ENCODE results near the gene ASB9. TPM values are rescaled to one million over a fixed set of nuclear protein-coding genes. Genes with fewer than 3 reads are reported as not detected.
A peak's percentile ranks its signal among the peaks of the same experiment; 100 is the strongest.
"Not testable (repeated sequence)": the region's sequence is repeated elsewhere in the genome, so short reads cannot be mapped to it uniquely, and the experiment has no call there.

The ASB9 gene, protein sequence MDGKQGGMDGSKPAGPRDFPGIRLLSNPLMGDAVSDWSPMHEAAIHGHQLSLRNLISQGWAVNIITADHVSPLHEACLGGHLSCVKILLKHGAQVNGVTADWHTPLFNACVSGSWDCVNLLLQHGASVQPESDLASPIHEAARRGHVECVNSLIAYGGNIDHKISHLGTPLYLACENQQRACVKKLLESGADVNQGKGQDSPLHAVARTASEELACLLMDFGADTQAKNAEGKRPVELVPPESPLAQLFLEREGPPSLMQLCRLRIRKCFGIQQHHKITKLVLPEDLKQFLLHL
- total RNA-seq (2014; rRNA removed) = 2.1 and 4.2 TPM in 2 replicates
- polyA plus RNA-seq (2012) = 1.4 TPM

DNA sequence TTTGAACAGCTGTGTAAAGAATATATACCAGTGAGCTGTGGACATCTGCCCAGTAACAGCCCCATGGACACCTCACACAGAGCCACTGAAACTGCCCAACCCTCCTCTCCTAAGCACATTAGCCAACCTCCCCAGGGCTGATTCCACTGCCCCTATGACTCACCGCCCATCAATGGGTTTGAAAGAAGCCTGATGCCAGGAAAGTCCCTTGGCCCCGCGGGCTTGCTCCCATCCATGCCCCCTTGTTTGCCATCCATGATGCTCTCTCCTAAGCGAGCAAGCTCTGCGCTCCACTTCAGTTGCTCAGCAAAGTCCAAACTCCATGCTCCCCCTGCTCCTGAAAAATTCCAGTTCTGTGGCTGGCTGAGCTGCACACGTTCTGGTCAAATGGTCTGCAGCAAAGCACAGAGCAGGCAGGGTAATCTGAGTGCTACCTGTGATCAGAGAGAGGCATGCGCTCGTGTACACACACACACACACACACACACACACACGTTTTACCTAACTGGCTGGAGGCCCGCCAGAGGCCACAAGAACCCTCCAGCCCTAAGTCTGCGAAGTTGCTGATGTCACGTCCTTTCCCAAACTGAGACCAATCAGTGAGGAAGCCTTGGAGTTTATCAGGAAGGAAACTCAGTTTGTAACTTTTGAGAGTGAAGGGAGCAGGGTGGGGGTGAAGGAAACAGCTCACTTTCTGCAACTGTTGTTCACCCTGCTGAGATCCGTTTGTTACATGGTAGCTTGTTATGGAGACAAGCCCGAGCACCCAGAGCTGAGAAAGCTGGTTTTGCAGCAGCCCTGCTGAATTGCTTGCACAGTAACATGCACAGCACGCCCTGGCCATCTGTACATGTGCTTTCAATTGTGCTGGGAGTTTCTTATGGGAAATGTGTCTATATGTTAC lies at the start of gene ASB9:
TSS of gene ASB9 (minus strand) at position 466 of the 904 bp plus-strand sequence. CDS start at position 257, 209 bp downstream.
- DNase-seq (ENCODE audit: low read depth) = peak; percentile 71

DNA sequence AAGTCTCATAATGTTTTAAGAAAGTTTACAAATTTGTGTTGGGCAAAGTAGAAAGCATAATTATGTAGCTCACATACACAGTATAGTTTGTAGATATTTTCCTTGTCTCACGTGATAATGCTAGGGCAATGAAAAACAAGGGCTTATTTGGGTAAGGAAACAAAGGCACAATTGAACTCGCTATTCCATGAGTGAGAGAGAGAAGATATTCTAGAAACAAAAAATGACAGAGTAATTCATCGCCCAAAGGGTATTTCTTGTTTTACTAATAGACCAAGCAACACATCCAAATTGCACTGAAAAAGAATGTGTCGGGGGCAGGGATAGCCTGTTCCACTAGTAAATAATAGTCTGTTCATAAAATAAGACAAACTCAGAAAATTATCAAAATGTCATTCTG lies 49.2 kb upstream of the ASB9 start:
- no peak for DNase-seq (ENCODE audit: low read depth)

DNA sequence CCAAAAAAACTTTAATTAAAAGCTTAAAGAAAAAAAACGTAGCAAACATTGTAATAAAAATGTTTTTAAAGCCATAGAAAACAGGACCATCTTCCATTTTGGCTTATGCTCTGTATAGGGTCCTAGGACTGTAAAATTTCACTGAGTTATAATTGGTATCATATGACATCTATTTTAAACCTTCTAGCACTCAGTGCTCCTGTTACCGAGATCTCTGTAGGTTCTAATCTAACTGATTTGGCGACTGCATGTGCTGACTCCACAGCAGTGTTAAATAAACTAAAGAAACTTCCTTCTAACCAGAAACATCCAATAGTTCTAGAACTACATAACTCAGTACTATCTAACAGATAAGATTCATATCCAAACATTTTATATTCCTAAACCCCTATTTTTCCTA lies 45.6 kb upstream of the ASB9 start, which contains the start of gene ASB11:
TSS of gene ASB11 (minus strand) at position 132 of the 400 bp plus-strand sequence. CDS start at position 97, 35 bp downstream.
- no peak for DNase-seq (ENCODE audit: low read depth)

DNA sequence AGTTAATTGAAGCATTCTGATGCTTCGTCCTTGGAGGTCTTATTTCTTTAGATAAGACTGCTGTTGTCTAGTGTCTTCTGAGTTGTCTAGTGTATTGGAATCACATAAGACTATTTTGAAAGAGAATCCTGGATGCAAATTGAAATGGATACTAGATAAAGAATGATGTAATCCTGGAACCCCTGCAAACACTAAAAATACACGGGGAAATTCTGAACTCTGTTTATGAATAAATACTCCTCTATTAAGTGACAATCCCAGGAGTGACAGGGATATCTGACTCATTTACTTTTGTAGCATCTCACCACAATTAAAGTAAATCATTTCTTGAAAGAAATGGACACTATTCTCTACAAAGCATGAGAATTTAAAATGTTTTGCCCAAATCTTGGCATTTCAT lies 44.6 kb upstream of the ASB9 start:
- no peak for DNase-seq (ENCODE audit: low read depth)

DNA sequence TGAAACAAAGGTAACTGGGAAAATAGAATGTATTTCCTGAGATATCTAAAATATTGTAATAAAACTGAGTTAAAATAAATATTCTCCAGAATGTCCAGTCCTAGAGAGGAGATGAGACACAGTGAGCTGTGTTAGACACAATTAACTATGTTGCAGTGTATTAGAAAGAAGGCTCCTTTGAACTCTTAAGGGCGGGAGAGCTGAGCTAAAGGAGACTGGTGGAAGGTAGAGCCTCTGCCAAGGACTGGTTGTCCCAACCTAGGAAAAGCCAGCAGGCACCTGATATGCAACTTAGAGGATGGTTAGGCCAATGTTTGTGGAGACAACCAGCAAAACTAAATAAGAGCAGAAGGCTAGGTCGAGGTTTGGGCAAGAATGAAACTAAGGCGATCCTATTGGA lies 41.2 kb upstream of the ASB9 start:
- DNase-seq (ENCODE audit: low read depth) = no peak

DNA sequence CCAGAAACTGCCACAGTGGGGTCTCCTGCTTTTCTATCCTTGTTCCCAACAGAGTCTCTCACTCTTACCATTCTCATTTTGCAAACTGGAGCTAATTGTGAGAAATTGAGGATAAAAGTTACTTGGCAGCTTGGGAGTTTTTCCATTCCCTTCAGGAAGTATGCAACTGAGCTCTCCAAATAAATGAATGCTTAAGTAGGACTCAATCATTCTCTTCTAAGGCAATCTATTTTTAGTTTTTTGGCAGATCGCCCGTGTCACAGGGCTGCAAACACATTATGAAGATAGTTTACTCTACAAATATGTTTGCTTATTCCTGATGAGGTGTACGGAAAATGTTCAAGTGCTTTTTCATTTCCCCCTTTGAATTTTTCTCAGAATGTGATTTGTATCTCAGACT lies 40.2 kb upstream of the ASB9 start:
- no peak for DNase-seq (ENCODE audit: low read depth)

DNA sequence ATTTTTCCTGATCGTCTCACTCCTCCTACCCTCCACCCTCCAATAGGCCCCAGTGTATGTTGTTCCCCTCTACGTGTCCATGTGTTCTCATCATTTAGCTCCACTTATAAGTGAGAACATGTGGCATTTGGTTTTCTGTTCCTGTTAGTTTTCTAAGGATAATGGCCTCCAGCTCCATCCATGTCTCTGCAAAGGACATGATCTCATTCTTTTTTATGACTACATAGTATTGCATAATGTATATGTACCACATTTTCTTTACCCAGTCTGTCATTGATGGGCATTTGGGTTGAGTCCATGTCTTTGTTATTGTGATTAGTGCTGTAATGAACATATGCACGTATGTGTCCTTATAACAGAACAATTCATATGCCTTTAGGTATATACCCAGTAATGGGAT lies 36.0 kb upstream of the ASB9 start:
- DNase-seq (ENCODE audit: low read depth) = not testable (repeated sequence)

DNA sequence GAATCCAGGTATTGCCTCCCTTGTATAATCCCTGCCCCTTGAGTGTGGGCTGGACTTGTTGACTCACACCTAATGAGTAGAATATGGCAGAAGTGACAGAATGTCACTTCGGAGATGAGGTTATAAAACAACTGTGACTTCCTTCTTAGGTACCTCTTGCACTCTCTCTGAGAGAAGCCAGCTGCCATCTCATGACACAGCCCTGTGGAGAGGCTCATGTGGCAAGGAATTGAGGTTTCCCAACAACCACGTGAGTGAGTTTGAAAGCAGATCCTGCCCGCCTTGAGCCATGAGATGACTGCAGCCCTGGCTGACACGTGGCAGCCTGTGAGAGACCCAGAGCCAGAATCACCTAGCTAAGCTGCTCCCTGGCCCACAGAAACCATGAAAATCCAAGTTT lies 32.0 kb upstream of the ASB9 start:
- peak; percentile 82 for DNase-seq (ENCODE audit: low read depth)

DNA sequence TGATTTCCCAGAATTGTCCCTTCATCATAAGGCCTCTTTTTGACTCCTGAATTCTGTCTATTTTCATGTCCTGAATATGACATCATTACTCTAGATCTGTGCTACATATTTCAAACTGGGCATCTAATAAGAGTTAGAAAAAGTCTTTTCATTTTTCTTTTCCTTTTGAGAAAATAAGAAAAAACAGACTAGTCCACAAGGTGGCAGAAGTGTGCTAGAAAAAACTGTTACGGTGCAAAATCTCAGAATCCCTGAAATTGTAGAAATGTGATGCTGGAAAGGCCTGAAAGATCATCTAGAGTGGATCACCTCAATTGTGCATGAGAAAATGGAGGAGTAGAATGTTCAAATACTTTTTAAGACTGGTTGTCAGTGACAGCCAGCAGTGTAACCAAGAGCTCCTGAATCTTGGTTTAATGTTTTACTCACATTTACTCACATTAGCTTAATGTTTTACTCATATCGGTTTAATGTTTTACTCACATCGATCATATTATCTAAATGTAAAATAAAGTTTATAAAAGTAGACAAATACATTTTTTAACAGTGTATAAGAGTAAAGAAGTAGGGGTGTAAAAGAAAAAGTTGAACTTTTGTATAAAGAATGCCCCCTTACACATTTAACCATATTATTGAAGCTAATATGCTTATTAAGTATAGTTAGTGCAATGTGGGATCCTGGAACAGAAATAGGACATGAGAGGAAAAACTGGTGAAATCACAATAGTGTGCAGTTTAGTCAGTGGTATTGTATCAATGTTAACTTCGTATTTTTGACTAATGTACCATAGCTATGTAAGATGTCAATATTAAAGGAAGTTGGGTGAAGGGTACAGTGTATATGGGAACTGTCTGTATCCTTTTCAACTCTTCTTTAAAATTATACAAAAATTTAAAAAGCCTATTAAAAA lies 30.3 kb upstream of the ASB9 start:
- DNase-seq (ENCODE audit: low read depth) = peak; percentile 21

DNA sequence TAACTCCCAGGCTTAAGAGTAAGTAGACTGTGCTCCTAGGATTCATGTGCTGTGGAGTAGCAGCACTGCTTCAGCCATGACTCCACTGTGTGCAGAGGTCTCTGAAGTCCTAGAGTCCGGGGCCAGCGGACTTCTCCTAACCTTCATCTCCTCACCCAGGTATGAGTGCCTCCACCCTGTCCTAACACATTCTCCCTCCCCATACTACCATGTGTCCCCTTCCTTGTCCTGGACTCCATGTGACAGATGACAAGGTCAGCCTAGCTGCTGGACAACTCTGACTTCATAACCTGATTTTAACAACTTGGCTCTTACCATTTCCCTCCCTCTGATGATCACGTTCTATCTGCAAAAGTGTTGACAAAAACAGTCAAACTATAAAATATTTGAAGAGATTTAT lies 28.9 kb upstream of the ASB9 start:
- DNase-seq (ENCODE audit: low read depth) = no peak

DNA sequence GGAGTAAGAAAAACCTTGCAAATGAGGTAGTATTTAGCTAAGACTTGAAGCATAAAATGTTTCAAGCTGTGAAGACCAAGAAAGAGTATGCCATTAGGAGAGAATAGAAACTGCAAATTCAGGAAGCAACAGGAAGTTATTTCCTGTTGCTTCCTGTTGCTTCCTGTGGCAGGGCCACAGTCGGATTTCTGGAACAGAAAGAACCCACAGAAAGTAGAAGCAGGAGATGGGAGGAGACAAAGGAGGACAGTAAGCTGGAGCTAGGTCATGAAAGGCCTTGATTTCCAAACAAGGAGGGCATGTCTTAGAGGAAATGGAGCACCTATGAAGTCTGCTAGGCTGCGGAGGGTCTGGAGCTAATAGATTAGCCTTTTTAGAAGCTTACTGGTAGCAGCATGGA lies 28.3 kb upstream of the ASB9 start:
- no peak for DNase-seq (ENCODE audit: low read depth)

DNA sequence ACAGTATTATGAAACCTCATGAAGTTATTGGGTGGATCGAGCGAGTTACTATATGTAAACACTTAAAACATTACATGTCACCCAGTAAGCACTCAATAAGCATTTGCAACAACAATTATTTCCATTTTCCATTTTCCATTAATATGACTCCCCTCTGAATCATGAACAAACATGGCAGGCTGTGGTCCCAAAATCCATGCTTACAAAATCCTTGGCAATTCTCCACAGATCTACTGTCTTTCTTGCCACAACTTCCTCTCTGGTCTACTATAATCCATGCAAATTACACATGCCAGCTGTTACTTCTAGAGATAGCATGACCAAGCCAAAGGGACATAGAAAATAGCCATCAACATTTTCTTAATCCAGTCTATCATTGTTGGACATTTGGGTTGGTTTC lies 23.6 kb upstream of the ASB9 start:
- peak; percentile 72 for DNase-seq (ENCODE audit: low read depth)

DNA sequence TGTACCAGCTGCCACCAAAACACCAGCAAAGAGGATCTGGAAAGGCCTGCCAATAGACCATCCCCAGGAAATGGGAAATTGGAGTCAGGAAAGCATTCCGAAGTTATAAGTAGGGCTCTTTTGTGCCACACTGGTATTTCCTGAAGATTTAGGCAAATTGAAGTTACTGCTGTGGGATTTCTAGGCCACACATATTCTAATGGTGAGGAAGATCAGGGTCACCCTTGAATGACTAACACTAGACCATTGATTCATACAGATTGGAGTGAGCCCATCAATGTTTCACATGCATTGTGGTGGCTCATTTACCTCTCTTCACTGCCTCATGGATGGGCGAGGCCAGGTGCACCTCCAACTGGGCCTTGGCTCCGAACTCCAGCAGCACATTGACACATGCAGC lies 23.0 kb upstream of the ASB9 start:
- DNase-seq (ENCODE audit: low read depth) = no peak

DNA sequence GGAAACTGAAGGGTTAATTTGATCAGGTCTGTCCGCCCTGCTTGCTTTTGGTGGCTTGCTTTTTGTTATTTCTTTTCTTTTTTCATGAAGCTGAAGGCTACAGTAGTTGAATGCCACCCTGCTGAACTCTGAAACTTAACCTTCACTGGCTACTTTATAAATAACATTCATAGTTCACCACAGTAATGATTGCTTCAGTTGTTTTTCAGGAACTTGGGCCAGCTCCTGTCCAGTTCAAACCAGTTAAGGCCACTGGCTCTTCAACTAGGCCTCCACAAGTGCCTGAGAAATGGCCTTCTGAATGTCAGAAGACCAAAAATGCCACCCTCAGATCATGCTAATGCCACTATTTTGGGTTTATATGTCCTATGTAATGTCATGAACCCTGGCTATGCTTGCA lies 7.7 kb upstream of the ASB9 start:
- DNase-seq (ENCODE audit: low read depth) = no peak

DNA sequence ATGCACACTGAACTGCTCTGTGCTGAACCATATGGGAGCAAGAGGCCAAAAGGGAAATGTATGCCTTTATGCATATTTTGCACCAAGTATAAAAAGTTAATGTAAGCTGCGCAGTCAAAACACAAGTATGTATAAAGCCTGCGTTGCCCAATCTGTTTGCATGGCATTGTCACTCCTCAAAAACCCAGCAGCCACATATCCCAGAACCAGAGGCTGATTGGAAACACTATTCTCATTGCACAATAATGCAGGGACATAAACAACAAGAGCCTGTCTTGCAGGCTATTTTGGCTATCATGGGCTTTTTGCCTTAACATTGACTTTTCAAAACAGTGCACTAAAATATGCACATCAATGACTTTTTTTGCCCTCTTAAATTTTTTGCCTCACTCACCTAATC lies 5.1 kb upstream of the ASB9 start:
- DNase-seq (ENCODE audit: low read depth) = no peak

DNA sequence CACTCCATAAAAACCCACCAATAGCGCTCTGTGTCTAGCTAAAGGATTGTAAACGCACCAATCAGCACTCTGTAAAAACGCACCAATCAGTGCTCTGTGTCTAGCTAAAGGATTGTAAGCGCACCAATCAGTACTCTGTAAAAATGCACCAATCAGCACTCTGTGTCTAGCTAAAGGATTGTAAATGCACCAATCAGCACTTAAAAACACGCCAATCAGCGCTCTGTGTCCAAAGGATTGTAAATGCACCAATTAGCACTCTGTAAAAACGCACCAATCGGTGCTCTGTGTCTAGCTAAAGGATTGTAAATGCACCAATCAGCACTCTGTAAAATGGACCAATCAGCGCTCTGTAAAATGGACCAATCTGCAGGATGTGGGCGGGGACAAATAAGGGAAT lies 3.4 kb upstream of the ASB9 start:
- DNase-seq (ENCODE audit: low read depth) = not testable (repeated sequence)

DNA sequence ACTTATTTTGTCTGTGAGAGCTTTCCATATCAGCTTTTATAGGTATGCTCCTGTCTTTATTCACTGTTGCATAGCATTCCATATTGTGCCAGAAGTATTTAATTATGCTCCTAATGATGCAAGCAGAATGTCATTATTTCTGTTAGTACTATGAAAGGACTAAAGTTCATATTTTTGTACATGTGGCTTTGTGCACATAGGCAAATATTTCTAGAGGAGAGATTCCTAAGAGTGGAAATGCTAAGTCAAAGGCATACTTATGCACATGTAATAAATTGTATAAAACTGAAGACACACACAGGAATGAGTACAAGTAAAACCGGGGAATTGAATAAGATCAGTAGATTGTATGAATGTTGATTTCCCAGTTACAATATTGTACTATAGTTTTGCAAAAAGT lies 1.9 kb upstream of the ASB9 start:
- no peak for DNase-seq (ENCODE audit: low read depth)

DNA sequence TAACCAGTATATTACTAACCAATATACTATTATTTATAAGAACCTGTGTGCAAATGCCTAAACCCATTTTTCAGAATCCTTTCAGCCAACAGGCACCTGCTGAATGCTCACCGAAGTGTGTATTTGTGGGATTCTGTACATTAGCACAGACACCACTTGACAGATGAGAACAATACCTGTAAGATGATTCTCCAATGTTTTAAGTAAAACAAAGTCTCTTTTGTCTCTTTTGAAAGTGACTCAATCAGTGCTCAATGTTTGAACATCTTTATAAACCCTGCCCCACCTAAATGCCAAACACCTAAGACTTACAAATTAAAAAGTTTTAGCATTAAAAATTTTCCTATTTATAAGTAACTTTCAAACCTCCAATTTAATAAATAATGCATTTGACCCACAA lies 763 bp downstream of the ASB9 start:
- DNase-seq (ENCODE audit: low read depth) = no peak

DNA sequence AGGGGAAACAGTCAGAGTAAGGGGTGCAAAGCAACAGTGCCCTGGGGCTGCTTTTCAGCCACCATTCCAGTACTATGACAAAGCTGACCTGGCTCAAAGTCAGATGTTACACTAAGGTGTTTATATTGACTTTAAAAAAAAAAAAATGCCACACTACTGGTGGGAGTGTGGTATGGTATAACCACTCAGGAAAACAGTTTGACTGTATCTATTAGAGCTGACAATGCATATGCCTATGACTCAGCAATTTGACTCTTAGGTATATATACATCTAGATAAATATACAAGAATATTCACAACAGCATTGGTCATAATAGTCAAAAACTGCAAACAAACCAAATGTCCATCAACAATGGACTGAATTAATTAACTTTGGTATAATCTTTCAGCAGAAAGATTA lies 15.0 kb downstream of the ASB9 start:
- no peak for DNase-seq (ENCODE audit: low read depth)

DNA sequence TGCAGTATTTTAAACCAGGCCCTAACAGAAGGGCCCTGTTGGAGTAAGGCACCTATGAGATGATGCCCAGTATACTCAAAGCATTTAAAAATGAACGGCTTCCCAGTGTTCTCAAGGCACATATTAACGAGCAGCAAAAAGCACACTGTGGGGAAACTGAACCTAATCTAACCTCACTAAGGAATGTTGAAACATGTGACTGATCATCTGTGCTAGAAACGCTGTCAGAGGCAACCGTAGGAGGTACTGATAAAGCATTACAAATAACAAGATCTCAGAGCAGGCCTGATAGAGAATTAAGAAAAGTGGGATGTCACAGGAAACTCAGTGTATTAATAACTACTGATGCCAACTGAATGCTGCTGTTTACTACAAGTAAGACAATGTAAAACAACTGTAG lies 24.0 kb downstream of the ASB9 start:
- no peak for DNase-seq (ENCODE audit: low read depth)

DNA sequence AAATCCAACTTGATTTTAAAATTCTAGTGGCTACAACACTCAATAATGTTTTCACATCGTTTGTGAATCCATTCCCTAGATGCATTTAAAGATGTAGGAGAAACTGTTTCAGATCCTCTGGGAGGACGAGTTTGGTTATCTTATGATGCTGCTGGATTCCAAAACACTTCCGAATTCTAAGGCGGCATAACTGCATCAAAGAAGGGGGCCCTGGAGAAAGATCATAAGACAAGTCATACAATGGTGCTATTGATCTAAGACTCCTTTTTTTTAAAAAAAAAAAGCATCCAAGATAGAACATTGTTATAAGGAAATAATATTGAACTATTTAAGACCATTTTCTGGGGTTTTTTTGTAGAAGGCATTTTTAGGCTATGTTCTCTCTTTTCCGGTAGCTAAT lies 25.5 kb downstream of the ASB9 start:
- DNase-seq (ENCODE audit: low read depth) = no peak
